ENCODE measurements around the gene SEMA5B. TPM values are rescaled to one million over a fixed set of nuclear protein-coding genes. Genes with fewer than 3 reads are reported as not detected.

SEMA5B gene
- total RNA-seq, 1 donor from 2014 or later = 1.0 TPM

DNA sequence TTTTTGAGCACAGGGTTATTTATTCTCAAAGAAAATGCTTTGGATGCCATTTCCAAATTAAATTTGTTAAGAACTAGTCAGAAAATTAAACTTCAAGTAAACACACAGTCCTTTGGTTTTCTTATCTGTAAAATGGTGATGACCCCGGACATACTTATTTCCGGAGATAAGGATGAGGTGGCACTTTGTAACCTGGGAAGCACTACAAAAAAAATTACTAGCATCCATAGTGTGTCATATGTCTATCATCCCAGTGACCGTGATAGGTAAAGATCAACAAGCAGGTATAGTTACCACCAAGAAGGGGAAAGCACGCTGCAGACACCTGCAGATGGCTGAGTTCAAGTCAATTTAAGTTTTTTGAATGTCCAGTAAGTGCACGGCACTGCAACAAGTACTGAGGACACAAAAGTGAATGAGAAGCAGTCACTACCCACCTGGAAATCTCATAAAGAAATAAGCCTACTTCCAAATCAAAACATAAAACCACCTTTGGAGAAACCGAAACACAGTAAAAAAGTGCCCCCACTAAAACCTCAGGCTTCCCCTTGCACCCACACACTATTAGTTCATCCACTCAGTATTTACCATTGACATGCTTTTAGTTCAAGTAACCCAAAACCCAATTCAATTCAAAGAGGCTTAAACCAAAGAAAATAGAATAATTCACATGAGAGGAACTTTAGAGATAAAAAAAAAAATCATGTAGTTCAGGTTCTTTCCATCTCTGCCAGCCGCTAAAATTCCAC, 24.6 kb downstream of the SEMA5B start:
- no peaks in the 10 kb centered on the region for H3K36me3 Mint-ChIP-seq (ENCODE audit: low read depth, unreplicated experiment)
- H3K27me3 Mint-ChIP-seq (ENCODE audit: low read depth, unreplicated experiment) = peaks cover 68% of the 10 kb centered on the region
- DNase-seq (ENCODE audit: low read depth) (no peak), FAIRE-seq (no peak)
- TF ChIP-seq, protein P1, sequence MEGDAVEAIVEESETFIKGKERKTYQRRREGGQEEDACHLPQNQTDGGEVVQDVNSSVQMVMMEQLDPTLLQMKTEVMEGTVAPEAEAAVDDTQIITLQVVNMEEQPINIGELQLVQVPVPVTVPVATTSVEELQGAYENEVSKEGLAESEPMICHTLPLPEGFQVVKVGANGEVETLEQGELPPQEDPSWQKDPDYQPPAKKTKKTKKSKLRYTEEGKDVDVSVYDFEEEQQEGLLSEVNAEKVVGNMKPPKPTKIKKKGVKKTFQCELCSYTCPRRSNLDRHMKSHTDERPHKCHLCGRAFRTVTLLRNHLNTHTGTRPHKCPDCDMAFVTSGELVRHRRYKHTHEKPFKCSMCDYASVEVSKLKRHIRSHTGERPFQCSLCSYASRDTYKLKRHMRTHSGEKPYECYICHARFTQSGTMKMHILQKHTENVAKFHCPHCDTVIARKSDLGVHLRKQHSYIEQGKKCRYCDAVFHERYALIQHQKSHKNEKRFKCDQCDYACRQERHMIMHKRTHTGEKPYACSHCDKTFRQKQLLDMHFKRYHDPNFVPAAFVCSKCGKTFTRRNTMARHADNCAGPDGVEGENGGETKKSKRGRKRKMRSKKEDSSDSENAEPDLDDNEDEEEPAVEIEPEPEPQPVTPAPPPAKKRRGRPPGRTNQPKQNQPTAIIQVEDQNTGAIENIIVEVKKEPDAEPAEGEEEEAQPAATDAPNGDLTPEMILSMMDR (IDR thresholded peaks at IDR 0.05; ENCODE audit: insufficient read depth, low read depth, low read length) = no peak
- TF ChIP-seq EZH2 (IDR thresholded peaks at IDR 0.05; ENCODE audit: insufficient read depth, low read length) = no peak
- no peaks in the 10 kb centered on the region for H3K9me3 Mint-ChIP-seq (ENCODE audit: unreplicated experiment)
- no peak overlapping the region for H3K4me2 ChIP-seq (ENCODE audit: low read length)
- H3K4me3 ChIP-seq (ENCODE audit: insufficient read depth, low read depth, low read length) = no peak overlapping the region
- H3K9ac ChIP-seq (ENCODE audit: low read length) = no peak overlapping the region
- H3K4me1 ChIP-seq (ENCODE audit: insufficient read depth, low read length) = no peaks in the 10 kb centered on the region
- peaks cover 42% of the 10 kb centered on the region for H3K27me3 ChIP-seq (ENCODE audit: insufficient read depth, low read length)
- H3K79me2 ChIP-seq (ENCODE audit: insufficient read depth, low read length) = no peaks in the 10 kb centered on the region
- H4K20me1 ChIP-seq (ENCODE audit: insufficient read depth, low read length) = no peaks in the 10 kb centered on the region
- H3K4me3 Mint-ChIP-seq (ENCODE audit: unreplicated experiment) = no peak overlapping the region
- H2AFZ ChIP-seq (ENCODE audit: low read depth, low read length) = no peak overlapping the region
- no peaks in the 10 kb centered on the region for H3K9me3 ChIP-seq (ENCODE audit: insufficient read depth, low read depth, low read length)
- no peaks in the 10 kb centered on the region for H3K36me3 ChIP-seq (ENCODE audit: insufficient read depth, low read length)
- no peak overlapping the region for H3K27ac Mint-ChIP-seq (ENCODE audit: unreplicated experiment)
- peaks cover 4% of the 10 kb centered on the region for H3K4me1 Mint-ChIP-seq (ENCODE audit: low read depth, unreplicated experiment)
- no peak overlapping the region for H3K27ac ChIP-seq (ENCODE audit: low read depth, low read length)

DNA sequence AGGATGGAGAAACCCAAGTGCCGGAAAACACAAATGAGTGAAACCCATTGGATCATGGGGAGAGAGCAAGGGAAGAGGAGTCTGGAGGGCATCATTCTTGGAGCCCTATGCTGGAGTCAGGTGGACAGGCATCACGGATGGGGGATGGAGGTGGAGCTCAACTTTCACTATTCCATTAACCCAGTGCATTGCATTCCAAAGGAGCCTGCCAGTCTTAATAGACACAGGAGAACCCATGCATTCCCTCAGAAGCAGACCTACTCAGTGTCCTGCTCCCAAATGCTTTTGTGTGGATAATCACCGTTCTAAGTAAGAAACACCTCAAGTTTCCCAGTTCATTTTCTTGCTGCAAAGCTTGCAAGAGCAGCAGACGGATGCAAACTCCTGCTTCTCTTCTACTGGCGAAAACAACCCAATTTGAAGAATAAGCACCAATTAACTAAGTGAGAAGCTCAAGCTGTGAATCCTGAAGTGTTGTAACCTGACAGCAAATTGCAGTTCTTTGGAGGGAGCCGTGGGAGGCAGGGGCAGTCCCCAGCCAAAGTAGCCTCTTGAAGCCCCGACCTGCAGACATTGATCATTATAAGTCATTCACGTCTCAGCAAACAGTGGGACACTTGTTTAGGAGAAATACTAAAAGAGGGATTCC, 25.3 kb downstream of the SEMA5B start:
- Mint-ChIP-seq H3K4me3 (ENCODE audit: unreplicated experiment) (no peak overlapping the region), H3K4me1 (ENCODE audit: low read depth, unreplicated experiment) (peaks cover 4% of the 10 kb centered on the region), H3K36me3 (ENCODE audit: low read depth, unreplicated experiment) (no peaks in the 10 kb centered on the region), H3K27ac (ENCODE audit: unreplicated experiment) (no peak overlapping the region), H3K9me3 (ENCODE audit: unreplicated experiment) (no peaks in the 10 kb centered on the region), H3K27me3 (ENCODE audit: low read depth, unreplicated experiment) (peaks cover 67% of the 10 kb centered on the region)
- H4K20me1 ChIP-seq (ENCODE audit: insufficient read depth, low read length) = no peaks in the 10 kb centered on the region
- H3K79me2 ChIP-seq (ENCODE audit: insufficient read depth, low read length) = no peaks in the 10 kb centered on the region
- no peaks in the 10 kb centered on the region for H3K4me1 ChIP-seq (ENCODE audit: insufficient read depth, low read length)
- H3K4me2 ChIP-seq (ENCODE audit: low read length) = no peak overlapping the region
- H3K27me3 ChIP-seq (ENCODE audit: insufficient read depth, low read length) = peaks cover 38% of the 10 kb centered on the region
- H2AFZ ChIP-seq (ENCODE audit: low read depth, low read length) = no peak overlapping the region
- DNase-seq (ENCODE audit: low read depth) (no peak), FAIRE-seq (no peak)
- H3K27ac ChIP-seq (ENCODE audit: low read depth, low read length) = no peak overlapping the region
- no peaks in the 10 kb centered on the region for H3K9me3 ChIP-seq (ENCODE audit: insufficient read depth, low read depth, low read length)
- H3K36me3 ChIP-seq (ENCODE audit: insufficient read depth, low read length) = no peaks in the 10 kb centered on the region
- TF ChIP-seq EZH2 (IDR thresholded peaks at IDR 0.05; ENCODE audit: insufficient read depth, low read length) = no peak
- TF ChIP-seq, protein P1 (IDR thresholded peaks at IDR 0.05; ENCODE audit: insufficient read depth, low read depth, low read length) = no peak
- no peak overlapping the region for H3K9ac ChIP-seq (ENCODE audit: low read length)
- no peak overlapping the region for H3K4me3 ChIP-seq (ENCODE audit: insufficient read depth, low read depth, low read length)

DNA sequence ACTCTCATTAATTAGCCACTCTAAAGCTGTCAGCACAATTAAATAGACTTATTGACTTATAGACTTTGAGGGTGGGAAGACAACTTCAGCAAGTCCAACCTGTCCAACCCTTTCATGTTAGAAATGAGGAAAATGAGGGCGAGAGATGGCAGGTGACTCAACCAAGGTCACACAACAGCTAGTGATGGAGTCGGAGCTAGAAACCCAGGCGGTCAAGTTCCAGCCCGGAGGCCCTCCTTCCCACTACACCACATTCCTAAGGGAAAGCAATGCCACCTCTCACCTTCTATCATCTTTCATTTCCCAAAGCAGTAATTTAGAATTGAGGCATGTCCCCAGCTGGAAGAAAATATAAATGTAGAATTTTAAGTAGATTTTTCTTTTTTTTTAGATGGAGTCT, 28.7 kb downstream of the SEMA5B start:
- DNase-seq (ENCODE audit: low read depth) = no peak
- no peak for TF ChIP-seq EZH2 (IDR thresholded peaks at IDR 0.05; ENCODE audit: insufficient read depth, low read length)
- Histone ChIP-seq H3K9ac (ENCODE audit: low read length) (no peak overlapping the region), H3K4me3 (ENCODE audit: insufficient read depth, low read depth, low read length) (no peak overlapping the region), H3K79me2 (ENCODE audit: insufficient read depth, low read length) (no peaks in the 10 kb centered on the region), H3K4me1 (ENCODE audit: insufficient read depth, low read length) (no peaks in the 10 kb centered on the region), H4K20me1 (ENCODE audit: insufficient read depth, low read length) (no peaks in the 10 kb centered on the region), H3K36me3 (ENCODE audit: insufficient read depth, low read length) (no peaks in the 10 kb centered on the region), H3K4me2 (ENCODE audit: low read length) (no peak overlapping the region), H3K27ac (ENCODE audit: low read depth, low read length) (no peak overlapping the region), H3K9me3 (ENCODE audit: insufficient read depth, low read depth, low read length) (no peaks in the 10 kb centered on the region), H3K27me3 (ENCODE audit: insufficient read depth, low read length) (peaks cover 29% of the 10 kb centered on the region), H2AFZ (ENCODE audit: low read depth, low read length) (no peak overlapping the region)
- H3K9me3 Mint-ChIP-seq (ENCODE audit: unreplicated experiment) = no peaks in the 10 kb centered on the region
- H3K27me3 Mint-ChIP-seq (ENCODE audit: low read depth, unreplicated experiment) = peaks cover 69% of the 10 kb centered on the region
- peaks cover 4% of the 10 kb centered on the region for H3K4me1 Mint-ChIP-seq (ENCODE audit: low read depth, unreplicated experiment)
- H3K36me3 Mint-ChIP-seq (ENCODE audit: low read depth, unreplicated experiment) = no peaks in the 10 kb centered on the region
- no peak overlapping the region for H3K4me3 Mint-ChIP-seq (ENCODE audit: unreplicated experiment)
- no peak overlapping the region for H3K27ac Mint-ChIP-seq (ENCODE audit: unreplicated experiment)
- FAIRE-seq = no peak
